ENCODE data around the gene PEAK1.
A peak's percentile ranks its signal among the peaks of the same experiment; 100 is the strongest.

Gene PEAK1

DNA sequence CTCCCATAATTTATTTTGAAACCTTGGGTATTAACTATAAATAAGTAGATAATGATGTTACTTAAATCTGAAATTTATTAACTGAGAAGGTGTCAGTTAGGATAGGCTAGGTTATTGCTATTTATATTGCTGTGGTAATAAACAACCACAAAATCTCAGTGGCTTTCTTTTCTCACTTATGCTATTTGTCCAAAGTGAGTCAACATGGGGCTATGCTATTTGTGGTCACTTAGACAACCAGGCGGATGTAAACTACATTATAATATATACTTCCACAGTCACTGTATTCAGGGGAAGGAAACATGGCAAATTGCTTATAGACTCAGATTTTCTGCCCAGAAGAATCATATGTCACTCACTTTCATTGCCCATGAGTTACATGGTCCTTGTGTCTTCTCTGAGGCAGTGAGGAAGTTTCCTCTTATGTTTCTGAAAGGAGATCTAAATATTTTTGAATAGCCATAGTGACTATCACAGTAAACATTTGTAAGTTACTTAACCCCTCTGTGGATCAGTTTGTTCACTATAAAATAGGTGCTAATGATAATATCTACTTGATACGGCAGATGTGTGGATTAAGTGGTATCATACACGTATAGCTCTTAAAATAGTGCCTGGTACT lies 20.6 kb upstream of the PEAK1 start:
- Mint-ChIP-seq H3K9me3 (no peaks in the 10 kb centered on the region), H3K4me3 (no peak overlapping the region), H3K27ac (no peak overlapping the region), H3K36me3 (no peaks in the 10 kb centered on the region), H3K4me1 (peaks cover 28% of the 10 kb centered on the region)
- no peak for DNase-seq (ENCODE audit: low spot score in 2 of 2)
- ATAC-seq = peak; percentile 78

DNA sequence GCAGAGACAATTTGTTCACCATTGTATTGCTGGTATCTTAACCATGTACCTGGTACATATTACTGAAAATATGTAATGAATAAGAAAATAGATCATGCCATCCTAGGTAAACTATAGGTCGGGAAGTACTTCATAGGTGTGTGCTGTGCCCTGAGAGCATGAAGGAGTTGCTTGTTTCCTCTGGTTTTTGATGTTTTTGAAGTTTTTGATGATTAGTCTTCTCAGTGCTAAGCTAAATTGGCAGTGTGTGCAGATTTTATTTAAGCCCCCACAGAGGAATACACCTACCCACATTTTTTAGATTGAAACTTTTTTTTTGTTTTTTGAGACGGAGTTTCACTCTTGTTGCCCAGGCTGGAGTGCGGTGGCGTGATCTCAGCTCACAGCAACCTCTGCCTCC lies 17.4 kb upstream of the PEAK1 start:
- Mint-ChIP-seq H3K36me3 (no peaks in the 10 kb centered on the region), H3K4me1 (peaks cover 39% of the 10 kb centered on the region), H3K27ac (peak overlapping the region; percentile 3), H3K4me3 (no peak overlapping the region), H3K9me3 (no peaks in the 10 kb centered on the region)
- ATAC-seq (no peak), DNase-seq (ENCODE audit: low spot score in 2 of 2) (no peak)

DNA sequence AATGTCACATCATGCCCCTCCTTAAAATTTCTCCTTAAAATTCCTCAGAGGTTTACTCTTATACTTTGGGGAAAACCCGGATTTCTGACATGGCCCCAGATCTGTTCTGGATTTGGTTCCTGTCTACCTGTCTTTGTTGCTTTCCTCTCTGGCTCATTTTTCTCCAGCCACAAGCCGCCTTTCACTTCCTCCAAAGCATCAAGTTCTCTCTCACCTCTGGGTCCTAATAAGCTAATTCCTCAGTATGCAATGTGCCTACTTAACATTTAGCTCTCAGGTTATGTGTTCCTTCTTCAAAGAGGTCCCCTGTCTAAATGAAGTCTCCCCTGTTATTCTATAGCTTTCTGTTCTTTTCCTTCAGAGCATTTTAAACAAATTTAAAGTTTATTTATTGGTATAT lies 16.9 kb upstream of the PEAK1 start:
- H3K4me3 Mint-ChIP-seq = no peak overlapping the region
- no peaks in the 10 kb centered on the region for H3K9me3 Mint-ChIP-seq
- ATAC-seq (no peak), DNase-seq (ENCODE audit: low spot score in 2 of 2) (no peak)
- peaks cover 39% of the 10 kb centered on the region for H3K4me1 Mint-ChIP-seq
- H3K36me3 Mint-ChIP-seq = no peaks in the 10 kb centered on the region
- H3K27ac Mint-ChIP-seq = peak overlapping the region; percentile 3

DNA sequence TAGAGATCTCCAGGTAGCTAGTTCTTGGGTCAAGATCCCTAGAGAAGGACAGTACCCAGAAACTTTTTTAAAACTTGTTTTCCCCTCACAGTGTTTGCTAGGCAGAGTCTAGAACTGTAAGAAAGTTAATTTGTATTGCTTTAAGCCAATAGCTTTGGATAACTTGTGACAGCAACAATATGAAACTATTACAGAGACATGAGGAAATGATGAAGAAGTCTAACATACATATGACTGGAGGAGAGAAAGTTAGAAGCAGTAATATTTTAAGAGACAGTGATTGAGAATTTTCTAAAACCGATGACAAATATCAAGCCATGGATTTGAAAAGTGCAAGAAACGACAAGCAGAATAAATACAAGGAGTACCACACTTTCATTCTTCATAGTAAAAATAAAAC lies 10.7 kb upstream of the PEAK1 start:
- ATAC-seq = peak; percentile 82
- Mint-ChIP-seq H3K27ac (no peak overlapping the region), H3K4me1 (peaks cover 47% of the 10 kb centered on the region), H3K4me3 (no peak overlapping the region), H3K36me3 (no peaks in the 10 kb centered on the region), H3K9me3 (no peaks in the 10 kb centered on the region)
- DNase-seq (ENCODE audit: low spot score in 2 of 2) = no peak

DNA sequence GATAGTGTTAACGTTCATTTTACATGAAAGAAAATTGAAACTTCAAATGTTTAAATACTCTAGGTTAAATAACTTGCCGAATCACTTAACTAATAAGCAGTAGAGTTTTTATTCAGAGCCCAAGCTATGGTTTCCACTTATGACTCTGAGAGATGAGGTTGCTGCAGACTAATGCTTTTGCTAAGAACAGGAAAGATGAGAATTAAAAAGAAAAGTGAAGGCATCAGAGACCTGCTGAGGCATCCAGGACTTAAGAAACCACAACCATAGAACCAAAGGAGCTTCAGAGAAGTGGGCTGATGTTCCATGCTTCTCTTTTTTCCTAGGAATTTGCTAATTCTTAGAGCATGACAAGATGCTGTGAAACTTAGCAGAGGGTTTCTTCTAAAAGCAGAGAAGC lies 10.3 kb upstream of the PEAK1 start:
- H3K4me1 Mint-ChIP-seq = peaks cover 50% of the 10 kb centered on the region
- H3K4me3 Mint-ChIP-seq = no peak overlapping the region
- peak; percentile 99 for ATAC-seq
- no peak overlapping the region for H3K27ac Mint-ChIP-seq
- H3K9me3 Mint-ChIP-seq = no peaks in the 10 kb centered on the region
- no peak for DNase-seq (ENCODE audit: low spot score in 2 of 2)
- H3K36me3 Mint-ChIP-seq = no peaks in the 10 kb centered on the region

DNA sequence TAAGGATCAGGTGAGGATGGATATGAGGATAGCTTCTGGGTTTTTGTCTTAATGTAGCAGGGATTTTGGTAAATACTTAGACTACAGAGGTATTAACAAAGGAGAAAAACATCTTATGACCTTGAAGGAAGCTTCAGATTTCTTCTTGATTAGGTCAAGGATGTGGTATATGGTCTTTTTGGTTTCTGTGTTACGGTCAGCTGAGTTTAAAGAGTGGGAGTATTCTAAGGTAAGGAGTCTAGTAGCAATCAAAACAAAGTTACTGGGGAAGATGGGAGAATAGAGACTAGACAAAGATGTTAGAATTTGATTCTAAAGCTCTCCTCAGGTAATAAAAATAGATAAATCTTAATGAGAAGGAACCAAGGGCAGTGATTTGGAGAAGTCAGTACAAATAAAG lies 7.0 kb upstream of the PEAK1 start:
- Mint-ChIP-seq H3K27ac (no peak overlapping the region), H3K9me3 (no peaks in the 10 kb centered on the region), H3K36me3 (no peaks in the 10 kb centered on the region), H3K4me1 (peaks cover 58% of the 10 kb centered on the region), H3K4me3 (no peak overlapping the region)
- DNase-seq (ENCODE audit: low spot score in 2 of 2) = no peak
- no peak for ATAC-seq

DNA sequence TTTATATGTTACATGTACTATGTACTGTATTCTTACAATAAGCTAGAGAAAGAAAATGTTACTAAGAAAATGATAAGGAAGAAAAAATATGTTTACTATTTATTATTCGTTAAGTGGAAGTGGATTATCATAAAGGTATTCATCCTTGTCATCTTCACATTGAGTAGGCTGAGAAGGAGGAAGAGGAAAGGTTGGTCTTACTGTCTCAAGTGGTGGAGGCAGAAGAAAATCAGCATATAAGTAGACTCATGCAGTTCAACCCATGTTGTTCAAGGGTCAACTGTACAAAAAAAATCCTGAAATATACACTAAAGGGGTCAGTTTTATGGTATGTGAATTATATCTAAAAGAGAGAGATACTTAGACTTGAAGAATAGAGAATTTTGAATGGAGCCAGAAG lies 6.5 kb upstream of the PEAK1 start:
- H3K27ac Mint-ChIP-seq = no peak overlapping the region
- H3K4me1 Mint-ChIP-seq = peaks cover 58% of the 10 kb centered on the region
- no peak for ATAC-seq
- no peaks in the 10 kb centered on the region for H3K9me3 Mint-ChIP-seq
- H3K4me3 Mint-ChIP-seq = no peak overlapping the region
- DNase-seq (ENCODE audit: low spot score in 2 of 2) = no peak
- H3K36me3 Mint-ChIP-seq = no peaks in the 10 kb centered on the region

DNA sequence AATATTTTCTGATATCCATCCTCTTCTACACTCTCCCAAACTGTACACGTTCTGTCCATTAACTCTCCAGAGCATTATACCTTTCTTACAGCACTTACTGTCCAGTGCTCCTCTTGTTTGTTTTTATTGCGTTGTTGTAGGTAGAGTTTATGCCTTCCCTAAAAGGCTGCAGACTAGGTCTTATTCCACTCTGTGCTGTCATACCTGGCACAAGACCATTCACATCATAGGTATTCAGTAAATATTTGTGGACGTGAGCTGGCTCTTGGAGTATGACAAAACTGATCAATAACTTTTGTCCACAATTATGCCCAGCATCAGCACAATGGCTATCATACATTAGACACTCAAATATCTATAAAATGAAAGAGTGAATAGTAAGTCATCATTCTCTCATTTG lies 5.2 kb upstream of the PEAK1 start:
- no peak for ATAC-seq
- peaks cover 6% of the 10 kb centered on the region for H3K36me3 Mint-ChIP-seq
- H3K27ac Mint-ChIP-seq = no peak overlapping the region
- H3K4me3 Mint-ChIP-seq = no peak overlapping the region
- no peak for DNase-seq (ENCODE audit: low spot score in 2 of 2)
- H3K4me1 Mint-ChIP-seq = peaks cover 53% of the 10 kb centered on the region
- no peaks in the 10 kb centered on the region for H3K9me3 Mint-ChIP-seq

DNA sequence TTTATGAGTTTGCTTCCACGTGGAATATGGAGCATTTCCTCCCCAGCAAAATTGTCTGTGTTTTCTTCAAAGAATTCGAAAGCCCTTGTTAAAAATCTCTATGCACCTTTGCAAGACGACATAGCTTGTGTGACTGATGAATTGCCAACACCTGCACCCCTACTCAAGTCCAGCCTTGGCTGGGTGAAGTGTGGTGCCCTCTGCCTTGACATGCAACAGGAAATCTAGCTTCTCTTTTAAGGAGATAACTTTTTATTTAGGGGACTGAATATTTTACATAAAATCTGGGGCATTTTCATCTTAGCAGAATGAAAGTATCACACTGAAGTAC lies 1.4 kb upstream of the PEAK1 start:
- Mint-ChIP-seq H3K4me3 (peak overlapping the region; percentile 95), H3K27ac (peak overlapping the region; percentile 97), H3K36me3 (peaks cover 15% of the 10 kb centered on the region), H3K9me3 (no peaks in the 10 kb centered on the region), H3K4me1 (peaks cover 41% of the 10 kb centered on the region)
- ATAC-seq = no peak
- DNase-seq (ENCODE audit: low spot score in 2 of 2) = no peak

DNA sequence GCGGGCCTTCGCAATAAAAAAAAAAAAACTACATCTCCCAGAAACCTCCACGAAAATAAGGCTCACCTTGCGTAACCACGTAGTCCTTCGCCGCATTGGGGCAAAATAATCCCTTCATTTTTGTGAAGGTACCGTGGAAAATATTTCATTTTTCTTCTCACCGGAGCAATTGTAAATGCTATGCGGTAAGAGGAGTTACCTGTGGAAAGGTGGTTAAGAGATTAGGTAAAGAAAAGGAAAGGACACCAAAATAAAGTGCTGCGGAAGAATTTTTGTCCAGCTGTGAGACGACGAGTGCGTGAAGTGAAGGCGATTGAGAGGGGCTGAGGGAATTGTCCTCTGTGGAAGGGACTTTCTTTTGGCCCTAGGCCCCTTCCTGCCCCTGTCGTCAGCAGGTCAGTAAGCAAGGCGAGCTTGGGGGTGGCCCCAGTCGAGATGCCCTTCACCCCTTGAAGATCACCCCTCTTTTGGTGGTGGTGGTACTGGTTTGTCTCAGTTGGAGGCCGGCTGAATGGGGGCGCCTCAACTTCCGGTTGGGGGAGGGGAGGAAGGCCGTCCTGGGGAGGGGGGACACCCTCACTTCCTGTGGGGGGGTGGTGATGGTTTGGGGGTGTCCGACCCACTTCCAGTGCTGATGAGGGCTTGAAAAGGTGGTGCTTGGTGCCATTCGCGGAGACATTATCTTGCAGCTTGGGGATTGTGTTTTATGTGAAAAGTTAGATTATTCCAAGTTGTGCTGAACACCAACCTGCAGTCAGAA lies 886 bp upstream of the PEAK1 start, which contains the start of gene HMG20A:
Gene HMG20A, plus strand, starts transcription at position 279 of the 760 bp plus-strand sequence. CDS start 37,520 bp downstream, outside the sequence.
- peak within 1 kb of the TSS; percentile 97 for H3K27ac Mint-ChIP-seq
- H3K4me1 Mint-ChIP-seq = peaks cover 39% of the 10 kb centered on the region
- peak; percentile 34 to 80 for DNase-seq (ENCODE audit: low spot score in 2 of 2)
- H3K9me3 Mint-ChIP-seq = no peaks in the 10 kb centered on the region
- peaks cover 15% of the 10 kb centered on the region for H3K36me3 Mint-ChIP-seq
- peak within 1 kb of the TSS; percentile 95 for H3K4me3 Mint-ChIP-seq
- ATAC-seq = peak; percentile 69

DNA sequence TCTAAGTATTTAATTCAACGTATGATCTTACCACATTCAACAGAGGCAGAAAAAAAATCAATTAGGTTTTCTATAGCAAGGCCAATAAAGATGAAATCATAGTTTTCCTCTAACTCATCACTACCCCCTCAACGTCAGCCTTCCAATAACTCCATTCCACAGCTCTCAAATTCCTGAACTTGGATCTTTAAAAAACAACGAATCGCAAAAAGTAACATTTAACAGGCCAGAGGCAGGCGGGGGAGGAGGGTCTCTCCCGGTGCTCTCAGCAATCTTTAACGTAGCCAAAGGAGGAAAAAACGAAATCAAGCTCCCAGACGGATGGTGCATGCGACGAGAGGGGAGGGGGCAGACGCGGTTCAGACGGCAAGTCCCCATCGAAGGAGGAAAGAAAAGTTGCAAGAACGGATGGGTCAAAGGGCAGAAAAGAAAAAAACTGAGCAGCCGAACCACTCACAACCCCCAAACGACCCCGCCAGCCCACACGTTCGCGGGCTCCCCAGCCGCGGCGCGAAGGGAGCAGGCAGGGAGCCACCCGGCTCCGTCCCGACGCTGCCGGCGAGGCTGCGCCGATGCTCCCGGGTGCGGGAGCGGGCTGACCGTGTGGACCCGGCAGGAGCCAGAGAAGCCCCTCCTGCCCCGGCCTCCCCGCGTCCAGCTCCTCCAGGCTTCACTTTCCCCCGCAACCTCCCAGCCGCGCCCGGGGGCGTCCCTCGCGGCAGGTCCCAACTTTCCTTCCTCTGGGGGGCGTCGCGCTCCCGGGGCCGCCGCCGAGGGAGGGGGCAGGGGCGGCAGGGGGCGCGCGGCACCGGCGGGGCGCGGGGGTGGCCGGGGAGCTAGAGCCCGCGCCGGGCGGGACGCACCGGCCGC lies 703 bp downstream of the PEAK1 start:
- ATAC-seq (peak; percentile 14), DNase-seq (ENCODE audit: low spot score in 2 of 2) (peak; percentile 33 to 76)
- Mint-ChIP-seq H3K4me3 (peak overlapping the region; percentile 95), H3K27ac (peak overlapping the region; percentile 97), H3K36me3 (peaks cover 15% of the 10 kb centered on the region), H3K4me1 (peaks cover 23% of the 10 kb centered on the region), H3K9me3 (no peaks in the 10 kb centered on the region)

DNA sequence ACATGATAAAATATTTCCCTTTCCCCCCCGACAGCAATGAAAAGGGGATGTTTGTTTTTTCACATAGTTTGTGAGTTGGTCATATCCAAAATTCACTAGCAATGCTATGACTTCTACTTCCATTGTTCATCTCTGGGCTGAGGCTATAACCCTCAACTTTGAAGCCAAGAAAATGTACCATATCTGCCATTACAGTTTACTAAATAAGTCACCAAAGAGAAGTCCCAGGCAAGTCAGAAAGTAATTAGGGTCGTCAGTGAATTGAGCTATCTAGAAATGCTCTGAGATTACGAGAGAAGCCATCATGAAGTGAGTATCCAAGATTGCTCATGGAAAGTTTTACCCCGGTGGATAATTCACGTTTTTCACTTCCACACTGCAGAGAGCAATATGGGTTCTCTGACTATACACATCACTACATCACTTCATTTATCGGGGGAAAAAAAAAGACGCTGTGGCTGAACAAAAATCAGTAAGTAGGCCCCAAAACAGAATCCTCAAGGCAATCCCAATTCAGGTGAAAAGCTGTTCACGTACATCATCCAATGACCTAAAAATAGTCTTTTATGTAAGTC lies 1.4 kb downstream of the PEAK1 start:
- Mint-ChIP-seq H3K4me1 (peaks cover 16% of the 10 kb centered on the region), H3K27ac (peak overlapping the region; percentile 97)
- no peak for DNase-seq (ENCODE audit: low spot score in 2 of 2)

DNA sequence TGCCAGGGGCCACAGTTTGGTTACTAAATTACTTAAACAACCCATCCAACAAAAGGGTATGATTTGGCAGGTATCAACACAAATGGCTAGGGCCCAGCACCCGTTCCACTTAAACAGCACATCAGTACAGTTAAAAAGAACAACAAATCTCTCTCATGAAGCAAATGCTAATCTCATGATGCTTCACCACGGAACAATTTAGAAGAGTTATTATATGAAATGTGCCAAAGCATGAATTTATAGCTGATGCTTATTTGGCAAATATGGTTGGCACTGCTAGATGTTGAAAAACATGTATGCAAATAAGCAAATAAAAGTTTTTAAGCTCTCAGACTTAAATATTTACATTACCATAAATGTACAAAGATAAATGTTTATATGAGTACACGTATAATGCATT lies 2.3 kb downstream of the PEAK1 start:
- Mint-ChIP-seq H3K27ac (no peak overlapping the region), H3K36me3 (peaks cover 15% of the 10 kb centered on the region), H3K4me1 (peaks cover 15% of the 10 kb centered on the region), H3K4me3 (no peak overlapping the region), H3K9me3 (no peaks in the 10 kb centered on the region)
- ATAC-seq (no peak), DNase-seq (ENCODE audit: low spot score in 2 of 2) (no peak)

More for the DNA sequence above, 1.4 kb downstream of the PEAK1 start:
- H3K9me3 Mint-ChIP-seq = no peaks in the 10 kb centered on the region
- peak overlapping the region; percentile 95 for H3K4me3 Mint-ChIP-seq
- no peak for ATAC-seq
- H3K36me3 Mint-ChIP-seq = peaks cover 15% of the 10 kb centered on the region

DNA sequence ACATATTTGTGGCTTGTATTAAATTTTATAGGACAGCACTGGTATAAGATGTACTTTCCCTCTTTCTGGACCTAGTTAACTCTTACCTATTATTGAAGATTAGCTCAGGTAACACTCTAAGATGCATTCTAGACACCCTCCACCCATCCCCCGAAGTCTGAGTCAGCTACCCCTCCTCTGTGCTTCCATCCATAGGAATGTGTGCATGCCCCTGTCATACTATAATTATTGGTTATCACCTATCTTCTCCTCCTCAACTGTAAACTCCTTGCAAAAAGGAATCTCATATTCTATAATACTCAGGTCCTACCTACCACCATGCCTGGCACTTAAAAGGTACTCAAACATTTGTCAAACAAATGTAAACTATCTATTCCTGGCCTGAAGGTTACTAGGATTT lies 3.0 kb downstream of the PEAK1 start:
- Mint-ChIP-seq H3K27ac (no peak overlapping the region), H3K36me3 (peaks cover 15% of the 10 kb centered on the region), H3K4me3 (no peak overlapping the region), H3K9me3 (no peaks in the 10 kb centered on the region), H3K4me1 (peaks cover 19% of the 10 kb centered on the region)
- DNase-seq (ENCODE audit: low spot score in 2 of 2) (no peak), ATAC-seq (no peak)

DNA sequence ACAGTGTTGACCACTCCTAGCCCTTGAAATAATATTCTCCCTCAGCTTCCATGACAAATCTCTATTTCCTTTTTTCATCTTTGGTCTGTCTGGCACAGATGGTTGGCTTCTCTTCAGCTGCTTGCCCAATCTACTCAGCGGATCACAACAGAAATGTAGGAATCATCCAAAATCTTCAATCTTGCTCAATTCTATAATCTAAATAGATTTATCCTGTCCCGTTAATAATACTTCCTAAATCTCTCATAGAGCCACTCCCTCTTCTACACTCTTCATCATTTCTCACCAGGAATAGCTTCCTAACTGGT lies 3.8 kb downstream of the PEAK1 start:
- H3K4me1 Mint-ChIP-seq = peaks cover 21% of the 10 kb centered on the region
- H3K4me3 Mint-ChIP-seq = no peak overlapping the region
- DNase-seq (ENCODE audit: low spot score in 2 of 2) (no peak), ATAC-seq (no peak)
- peaks cover 15% of the 10 kb centered on the region for H3K36me3 Mint-ChIP-seq
- no peaks in the 10 kb centered on the region for H3K9me3 Mint-ChIP-seq
- no peak overlapping the region for H3K27ac Mint-ChIP-seq

All from stimulated activated effector memory CD8-positive, alpha-beta T cell treated with anti-CD3 and anti-CD28 coated beads, Interleukin-12 subunit alpha, Interleukin-12 subunit beta, amount 100 ng/mL, for 72 hours (primary cell).